NCI-H1694 (cell line): ENCODE data around the gene CDPF1.

ENCODE experiments used
- DNase-seq: peaks from one replicate; lab custom pipeline; 2025; lab: John Stamatoyannopoulos, UW

CDPF1 gene

GRCh38 chr22:46256358-46256958 is 6.4 kb upstream of the CDPF1 start:
- no peak for DNase-seq

GRCh38 chr22:46251816-46252380 is 1.8 kb upstream of the CDPF1 start:
- DNase-seq = no peak

GRCh38 chr22:46251266-46251665 is 1.2 kb upstream of the CDPF1 start:
- DNase-seq = no peak

- DNase-seq = no peak
These were observed 661 bp upstream of the CDPF1 start for GRCh38 chr22:46250783-46251125.

GRCh38 chr22:46247443-46247975 is 2.6 kb downstream of the CDPF1 start:
- no peak for DNase-seq

GRCh38 chr22:46246178-46246577 is 3.9 kb downstream of the CDPF1 start:
- no peak for DNase-seq

- DNase-seq = no peak
These were observed 4.6 kb downstream of the CDPF1 start for GRCh38 chr22:46245511-46245910.

GRCh38 chr22:46244771-46245170 is 5.3 kb downstream of the CDPF1 start:
- no peak for DNase-seq

GRCh38 chr22:46242076-46242475 is 8.0 kb downstream of the CDPF1 start:
- no peak for DNase-seq

GRCh38 chr22:46241396-46242007 is 8.6 kb downstream of the CDPF1 start:
- DNase-seq = no peak

- no peak for DNase-seq
These were observed 9.2 kb downstream of the CDPF1 start for GRCh38 chr22:46240907-46241306.

- no peak for DNase-seq
These were observed 9.6 kb downstream of the CDPF1 start for GRCh38 chr22:46240506-46240905.

- DNase-seq = no peak
These were observed 10.0 kb downstream of the CDPF1 start for GRCh38 chr22:46240073-46240472.

GRCh38 chr22:46239261-46240048 is 10.6 kb downstream of the CDPF1 start:
- no peak for DNase-seq

- no peak for DNase-seq
These were observed 11.6 kb downstream of the CDPF1 start for GRCh38 chr22:46238541-46238940.

- DNase-seq = no peak
These were observed 12.5 kb downstream of the CDPF1 start for GRCh38 chr22:46237453-46238124.

- no peak for DNase-seq
These were observed 15.1 kb downstream of the CDPF1 start for GRCh38 chr22:46234969-46235368.

- peak; percentile 69 for DNase-seq
These were observed 16.9 kb downstream of the CDPF1 start for GRCh38 chr22:46233231-46233630.

- DNase-seq = no peak
These were observed 19.7 kb downstream of the CDPF1 start for GRCh38 chr22:46230262-46230901.

GRCh38 chr22:46229701-46230100 is 20.4 kb downstream of the CDPF1 start:
- no peak for DNase-seq

GRCh38 chr22:46226577-46226976 is 23.5 kb downstream of the CDPF1 start:
- no peak for DNase-seq

GRCh38 chr22:46225631-46226030 is 24.5 kb downstream of the CDPF1 start:
- no peak for DNase-seq
